ENCODE results near the gene OR5K4.

DNA sequence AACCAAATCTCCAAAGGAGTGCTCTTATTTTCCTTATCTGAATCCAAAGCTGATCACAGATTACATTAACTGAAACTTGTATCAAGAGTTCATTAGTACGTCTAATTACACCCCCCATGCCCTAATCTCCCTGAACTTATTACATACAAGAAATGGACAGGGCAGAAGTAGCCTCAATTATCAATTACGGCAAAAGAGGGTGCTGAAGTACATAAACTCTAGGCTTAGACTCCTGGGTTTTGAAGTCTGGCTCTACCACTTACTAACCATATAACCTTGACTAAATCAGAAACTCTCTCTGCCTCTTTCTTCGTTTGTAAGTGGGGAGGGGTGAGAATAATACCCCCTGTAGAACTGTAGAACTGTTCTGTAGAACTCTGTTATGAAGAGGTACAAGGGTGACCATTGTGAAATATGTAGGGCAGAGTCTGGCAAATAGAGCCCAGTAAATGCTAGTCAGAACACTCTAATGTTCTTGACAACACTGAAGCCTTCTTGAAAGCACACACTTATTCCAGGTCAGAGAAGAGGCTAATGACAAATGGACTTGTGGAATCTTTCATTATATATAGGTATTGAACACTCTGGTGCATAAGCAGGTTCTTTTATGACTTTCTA lies 19.6 kb upstream of the OR5K4 start:
- TF ChIP-seq, protein P1, sequence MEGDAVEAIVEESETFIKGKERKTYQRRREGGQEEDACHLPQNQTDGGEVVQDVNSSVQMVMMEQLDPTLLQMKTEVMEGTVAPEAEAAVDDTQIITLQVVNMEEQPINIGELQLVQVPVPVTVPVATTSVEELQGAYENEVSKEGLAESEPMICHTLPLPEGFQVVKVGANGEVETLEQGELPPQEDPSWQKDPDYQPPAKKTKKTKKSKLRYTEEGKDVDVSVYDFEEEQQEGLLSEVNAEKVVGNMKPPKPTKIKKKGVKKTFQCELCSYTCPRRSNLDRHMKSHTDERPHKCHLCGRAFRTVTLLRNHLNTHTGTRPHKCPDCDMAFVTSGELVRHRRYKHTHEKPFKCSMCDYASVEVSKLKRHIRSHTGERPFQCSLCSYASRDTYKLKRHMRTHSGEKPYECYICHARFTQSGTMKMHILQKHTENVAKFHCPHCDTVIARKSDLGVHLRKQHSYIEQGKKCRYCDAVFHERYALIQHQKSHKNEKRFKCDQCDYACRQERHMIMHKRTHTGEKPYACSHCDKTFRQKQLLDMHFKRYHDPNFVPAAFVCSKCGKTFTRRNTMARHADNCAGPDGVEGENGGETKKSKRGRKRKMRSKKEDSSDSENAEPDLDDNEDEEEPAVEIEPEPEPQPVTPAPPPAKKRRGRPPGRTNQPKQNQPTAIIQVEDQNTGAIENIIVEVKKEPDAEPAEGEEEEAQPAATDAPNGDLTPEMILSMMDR (IDR thresholded peaks at IDR 0.05): no peak
- TF ChIP-seq EP300 (IDR thresholded peaks at IDR 0.05) (no peak), POLR2A (IDR thresholded peaks at IDR 0.05) (no peak)
